Activated CD8-positive, alpha-beta memory T cell treated with anti-CD3 and anti-CD28 coated beads for 4 hours (primary cell): Measurements from ENCODE around the gene ZNF561.
"Not testable (repeated sequence)": the region's sequence is repeated elsewhere in the genome, so short reads cannot be mapped to it uniquely, and the experiment has no call there.

ENCODE experiments used
- DNase-seq, 2 donors: peaks; one replicate each; pipeline ENCODE4 v3.0.0-alpha.2; 2020; ENCODE audit warnings: low read depth in 2 of 2

The ZNF561 gene

GRCh38 chr19:9621156-9622037 is at the start of gene ZNF561:
Gene ZNF561 (minus strand): TSS chr19:9621232. CDS start chr19:9619456, 1,776 bp downstream.
- DNase-seq: peak; percentile 77 to 80

GRCh38 chr19:9668544-9668943 is 47.5 kb upstream of the ZNF561 start:
- no peak for DNase-seq

- DNase-seq: no peak
These were observed 46.9 kb upstream of the ZNF561 start for GRCh38 chr19:9667898-9668297.

GRCh38 chr19:9658769-9659168 is 37.7 kb upstream of the ZNF561 start:
- no peak for DNase-seq

GRCh38 chr19:9653066-9653555 is 32.1 kb upstream of the ZNF561 start:
- DNase-seq: not testable (repeated sequence)

- not testable (repeated sequence) for DNase-seq
These were observed 30.4 kb upstream of the ZNF561 start for GRCh38 chr19:9651464-9651863.

GRCh38 chr19:9650345-9650744 is 29.3 kb upstream of the ZNF561 start:
- no peak for DNase-seq

GRCh38 chr19:9645472-9645871 is 24.4 kb upstream of the ZNF561 start:
- DNase-seq: no peak

GRCh38 chr19:9644472-9644871 is 23.4 kb upstream of the ZNF561 start:
- no peak for DNase-seq

GRCh38 chr19:9641810-9642209 is 20.8 kb upstream of the ZNF561 start:
- DNase-seq: no peak

GRCh38 chr19:9640956-9641355 is 19.9 kb upstream of the ZNF561 start:
- no peak for DNase-seq

GRCh38 chr19:9636018-9636417 is 15.0 kb upstream of the ZNF561 start:
- DNase-seq: no peak

GRCh38 chr19:9627856-9628255 is 6.8 kb upstream of the ZNF561 start:
- no peak for DNase-seq

- DNase-seq: no peak
These were observed 1.5 kb upstream of the ZNF561 start for GRCh38 chr19:9622531-9622930.

- no peak for DNase-seq
These were observed 233 bp downstream of the ZNF561 start for GRCh38 chr19:9620842-9621155.

GRCh38 chr19:9615844-9616243 is 5.2 kb downstream of the ZNF561 start:
- DNase-seq: no peak

- DNase-seq: no peak
These were observed 10.4 kb downstream of the ZNF561 start for GRCh38 chr19:9610484-9611113.

- no peak for DNase-seq
These were observed 12.1 kb downstream of the ZNF561 start for GRCh38 chr19:9608912-9609311.

GRCh38 chr19:9597027-9597426 is 24.0 kb downstream of the ZNF561 start:
- no peak for DNase-seq

GRCh38 chr19:9586764-9587163 is 34.3 kb downstream of the ZNF561 start:
- peak; percentile 55 to 65 for DNase-seq

- peak; percentile 70 for DNase-seq
These were observed 36.8 kb downstream of the ZNF561 start, which contains the start of gene ZNF121 for GRCh38 chr19:9584073-9584833. Gene ZNF121 (minus strand): TSS chr19:9584504. CDS start chr19:9568097, 16,407 bp downstream.

- not testable (repeated sequence) for DNase-seq
These were observed 38.8 kb downstream of the ZNF561 start for GRCh38 chr19:9582081-9582725.
